HFFc6 (cell line): ENCODE measurements around the gene SSPN. TPM values are rescaled to one million over a fixed set of nuclear protein-coding genes. Genes with fewer than 3 reads are reported as not detected.

Experiments used
- DNase-seq: peaks from one replicate; pipeline ENCODE4 v3.0.0-alpha.2; 2018
- H3K27ac Mint-ChIP-seq: 2 replicates; pipeline ENCODE4 v1.8.0; 2020; ENCODE audit warnings: mild to moderate bottlenecking, mixed read lengths
- H3K27me3 Mint-ChIP-seq: 2 replicates; pipeline ENCODE4 v1.8.0; 2021; ENCODE audit warnings: mild to moderate bottlenecking, moderate library complexity, mixed read lengths; ENCODE audit not compliant: insufficient read depth
- H3K36me3 Mint-ChIP-seq: 2 replicates; pipeline ENCODE4 v1.8.0; 2021; ENCODE audit warnings: low read depth, mixed read lengths
- H3K4me1 Mint-ChIP-seq: 2 replicates; pipeline ENCODE4 v1.8.0; 2020; ENCODE audit warnings: low read depth, mixed read lengths
- H3K4me3 Mint-ChIP-seq: 2 replicates; pipeline ENCODE4 v1.8.0; 2020; ENCODE audit warnings: mild to moderate bottlenecking, moderate library complexity, mixed read lengths
- H3K9me3 Mint-ChIP-seq: 2 replicates; pipeline ENCODE4 v1.8.0; 2020; ENCODE audit warnings: mild to moderate bottlenecking, mixed read lengths
- total RNA-seq, 6 experiments: library from RNA; stranded (reverse); fragmentation: NEBNext Ultra II Directional; extraction: Animal tissue kit (Norgen Biotek cat#: 25700); gene quantifications; 2 replicates in 1 of 6; 3 replicates in 5 of 6; pipeline ENCODE4 v1.2.3, GENCODE V29; 2021
- TF ChIP-seq, protein P1 (sequence below): fragments of 200-600 bp; sonication (generic); IDR thresholded peaks from 2 replicates; pipeline ENCODE4 v1.5.0; 2021; ENCODE audit warnings: antibody characterized with exemption, mild to moderate bottlenecking

SSPN gene
- total RNA-seq, 6 experiments from 2014 or later, result 10.6 to 17.5 (median 15.4) TPM

DNA sequence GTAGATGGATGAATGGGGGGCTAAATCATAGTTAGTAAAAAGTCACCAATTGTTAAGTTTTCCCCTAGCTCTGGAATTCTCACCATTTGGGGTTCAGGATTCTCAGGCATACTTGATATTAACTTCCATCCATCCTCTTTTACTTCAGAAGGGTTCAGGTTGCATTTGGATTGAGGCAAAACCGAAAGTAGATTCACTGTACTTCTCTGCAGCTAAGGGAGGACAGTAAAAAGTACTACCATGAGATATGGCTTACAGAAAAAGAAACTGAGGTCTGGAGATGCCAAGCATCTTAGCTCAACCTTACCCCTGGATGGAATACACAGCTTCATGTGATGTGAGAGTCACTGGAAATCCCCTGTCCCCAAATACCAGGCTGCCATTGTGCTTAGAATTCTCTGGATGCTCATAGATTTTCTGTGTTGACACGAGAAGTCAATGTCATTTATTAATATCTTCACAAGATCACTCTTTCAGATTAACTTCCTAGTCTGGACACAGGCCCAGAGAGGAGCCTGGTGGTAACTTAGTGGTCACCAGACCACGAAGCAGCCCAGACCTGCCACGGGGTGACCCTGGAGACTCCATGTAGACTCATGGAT, 87.1 kb downstream of the SSPN start:
- Mint-ChIP-seq H3K4me1 (no peaks in the 10 kb centered on the region), H3K4me3 (no peak overlapping the region), H3K9me3 (no peaks in the 10 kb centered on the region), H3K27ac (no peak overlapping the region), H3K27me3 (no peaks in the 10 kb centered on the region; the same call in none of the 2 replicates), H3K36me3 (no peaks in the 10 kb centered on the region)
- TF ChIP-seq, protein P1, sequence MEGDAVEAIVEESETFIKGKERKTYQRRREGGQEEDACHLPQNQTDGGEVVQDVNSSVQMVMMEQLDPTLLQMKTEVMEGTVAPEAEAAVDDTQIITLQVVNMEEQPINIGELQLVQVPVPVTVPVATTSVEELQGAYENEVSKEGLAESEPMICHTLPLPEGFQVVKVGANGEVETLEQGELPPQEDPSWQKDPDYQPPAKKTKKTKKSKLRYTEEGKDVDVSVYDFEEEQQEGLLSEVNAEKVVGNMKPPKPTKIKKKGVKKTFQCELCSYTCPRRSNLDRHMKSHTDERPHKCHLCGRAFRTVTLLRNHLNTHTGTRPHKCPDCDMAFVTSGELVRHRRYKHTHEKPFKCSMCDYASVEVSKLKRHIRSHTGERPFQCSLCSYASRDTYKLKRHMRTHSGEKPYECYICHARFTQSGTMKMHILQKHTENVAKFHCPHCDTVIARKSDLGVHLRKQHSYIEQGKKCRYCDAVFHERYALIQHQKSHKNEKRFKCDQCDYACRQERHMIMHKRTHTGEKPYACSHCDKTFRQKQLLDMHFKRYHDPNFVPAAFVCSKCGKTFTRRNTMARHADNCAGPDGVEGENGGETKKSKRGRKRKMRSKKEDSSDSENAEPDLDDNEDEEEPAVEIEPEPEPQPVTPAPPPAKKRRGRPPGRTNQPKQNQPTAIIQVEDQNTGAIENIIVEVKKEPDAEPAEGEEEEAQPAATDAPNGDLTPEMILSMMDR, result no peak
- DNase-seq, result no peak

DNA sequence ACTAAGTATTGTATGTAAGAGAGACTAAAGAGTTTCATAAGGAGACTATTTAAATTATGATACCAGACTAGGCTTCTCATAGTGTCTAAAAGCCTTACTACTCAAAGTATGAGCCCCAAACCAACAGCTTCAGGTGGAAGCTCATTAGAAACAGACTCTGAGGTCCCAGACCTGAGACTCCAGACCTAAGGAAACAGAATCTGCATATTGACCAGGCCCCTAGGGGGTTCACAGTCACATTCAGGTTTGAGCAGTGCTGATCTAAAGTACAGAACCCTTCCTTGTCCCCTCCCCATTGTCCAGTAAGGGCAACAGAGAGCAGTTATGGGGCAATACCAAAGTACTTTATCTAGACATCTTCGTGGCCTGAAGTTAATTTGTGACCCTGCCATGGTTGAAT, 87.7 kb downstream of the SSPN start:
- no peaks in the 10 kb centered on the region for H3K4me1 Mint-ChIP-seq
- H3K27ac Mint-ChIP-seq, result no peak overlapping the region
- TF ChIP-seq, protein P1, result no peak
- no peak overlapping the region for H3K4me3 Mint-ChIP-seq
- H3K9me3 Mint-ChIP-seq, result no peaks in the 10 kb centered on the region
- no peak for DNase-seq
- H3K27me3 Mint-ChIP-seq, result peaks cover 2% of the 10 kb centered on the region
- no peaks in the 10 kb centered on the region for H3K36me3 Mint-ChIP-seq

DNA sequence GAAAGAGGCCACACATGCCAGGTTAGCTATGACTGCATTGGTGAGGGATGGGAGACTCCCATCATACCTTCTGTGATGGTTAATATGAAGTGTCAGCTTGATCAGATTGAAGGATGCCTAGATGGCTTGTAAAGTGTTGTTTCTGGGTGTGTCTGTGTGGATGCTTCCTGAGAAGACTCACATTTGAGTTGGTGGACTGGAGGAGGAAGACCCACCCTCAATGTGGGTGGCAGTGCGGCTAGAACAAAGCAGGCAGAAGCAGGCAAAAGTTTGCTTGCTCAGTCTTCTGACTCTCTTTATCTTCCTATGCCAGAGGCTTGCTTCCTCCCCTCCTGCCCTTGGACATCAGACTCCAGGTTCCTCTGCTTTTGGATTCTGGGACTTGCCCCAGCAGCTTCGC, 88.2 kb downstream of the SSPN start:
- Mint-ChIP-seq H3K9me3 (no peaks in the 10 kb centered on the region), H3K36me3 (no peaks in the 10 kb centered on the region), H3K27me3 (peaks cover 2% of the 10 kb centered on the region), H3K4me3 (no peak overlapping the region), H3K4me1 (no peaks in the 10 kb centered on the region), H3K27ac (no peak overlapping the region)
- DNase-seq, result no peak
- TF ChIP-seq, protein P1, result no peak

DNA sequence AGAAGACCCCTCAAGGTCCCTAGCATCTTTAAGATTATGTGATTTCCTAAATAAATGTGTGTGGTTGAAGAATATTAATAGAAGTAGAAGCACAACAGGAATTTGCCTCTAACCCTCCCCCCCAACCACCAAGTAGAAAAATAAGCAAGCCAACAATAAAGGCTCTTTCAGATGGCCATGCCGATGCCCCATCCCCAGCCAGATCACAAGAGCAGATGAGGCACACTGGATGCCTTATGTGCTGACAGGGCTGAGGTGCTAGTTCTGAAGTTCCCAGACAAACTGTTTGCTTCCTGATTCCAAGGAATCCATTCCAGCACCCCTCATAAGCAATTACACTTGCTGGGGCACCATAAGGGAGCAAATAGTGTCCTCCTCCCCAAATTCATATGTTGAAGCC, 90.0 kb downstream of the SSPN start:
- no peaks in the 10 kb centered on the region for H3K9me3 Mint-ChIP-seq
- H3K27ac Mint-ChIP-seq, result no peak overlapping the region
- H3K27me3 Mint-ChIP-seq, result peaks cover 2% of the 10 kb centered on the region; the same call in 1 of the 2 replicates
- no peaks in the 10 kb centered on the region for H3K36me3 Mint-ChIP-seq
- no peaks in the 10 kb centered on the region for H3K4me1 Mint-ChIP-seq
- no peak for DNase-seq
- TF ChIP-seq, protein P1, result no peak
- no peak overlapping the region for H3K4me3 Mint-ChIP-seq

DNA sequence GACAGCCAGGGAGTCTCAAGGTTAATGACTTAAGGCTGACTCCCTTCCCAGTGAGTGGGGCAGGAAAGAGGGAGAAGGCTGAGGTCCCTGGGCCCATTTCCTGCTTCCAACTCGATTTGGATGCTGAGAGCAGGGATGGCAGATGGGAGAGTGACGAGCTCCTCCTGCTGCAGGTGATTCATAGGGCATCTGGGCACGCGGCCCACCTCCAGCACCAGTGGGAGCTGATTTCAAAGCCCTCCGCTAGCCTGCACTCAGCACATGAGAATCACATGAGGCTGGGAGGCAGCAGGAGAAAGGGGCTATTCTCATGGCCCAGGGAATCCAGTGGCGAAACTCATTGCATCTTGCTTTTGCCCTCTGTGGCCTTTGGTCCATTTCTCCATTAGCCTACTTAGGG, 90.8 kb downstream of the SSPN start:
- H3K4me1 Mint-ChIP-seq, result no peaks in the 10 kb centered on the region
- H3K4me3 Mint-ChIP-seq, result no peak overlapping the region
- H3K9me3 Mint-ChIP-seq, result no peaks in the 10 kb centered on the region
- no peaks in the 10 kb centered on the region for H3K36me3 Mint-ChIP-seq
- H3K27me3 Mint-ChIP-seq, result peaks cover 2% of the 10 kb centered on the region
- TF ChIP-seq, protein P1, result no peak
- H3K27ac Mint-ChIP-seq, result no peak overlapping the region
- no peak for DNase-seq
